Measurements from ENCODE around the gene LARGE1. TPM values are rescaled to one million over a fixed set of nuclear protein-coding genes. Genes with fewer than 3 reads are reported as not detected.

The LARGE1 gene
- total RNA-seq, 2 donors from 2014 or later: 80.5 to 101 TPM

- TF ChIP-seq CTCF (IDR thresholded peaks at IDR 0.05): peak; percentile 79 to 89
- peak; percentile 76 for DNase-seq (ENCODE audit: low spot score)
- Histone ChIP-seq H3K27ac (no peak overlapping the region), H3K36me3 (no peaks in the 10 kb centered on the region), H3K27me3 (no peaks in the 10 kb centered on the region), H3K4me3 (no peak overlapping the region), H3K9me3 (no peaks in the 10 kb centered on the region), H3K4me1 (peaks cover 0 to 21% of the 10 kb centered on the region in 2 donors)
These were observed 3.5 kb upstream of the LARGE1 start for GRCh38 chr22:33923660-33924246.

- Histone ChIP-seq H3K4me1 (peaks cover 0 to 28% of the 10 kb centered on the region in 2 donors), H3K4me3 (peak overlapping the region; percentile 62 to 89), H3K9me3 (no peaks in the 10 kb centered on the region), H3K36me3 (no peaks in the 10 kb centered on the region), H3K27ac (peak overlapping the region in 1 of 2 donors; percentile 82), H3K27me3 (no peaks in the 10 kb centered on the region)
- TF ChIP-seq CTCF (IDR thresholded peaks at IDR 0.05): no peak
- DNase-seq (ENCODE audit: low spot score): no peak
These were observed 2.8 kb upstream of the LARGE1 start for GRCh38 chr22:33923033-33923432.

- no peaks in the 10 kb centered on the region for H3K36me3 ChIP-seq
- H3K27ac ChIP-seq: peak overlapping the region; percentile 82 to 85
- H3K4me3 ChIP-seq: peak overlapping the region; percentile 62 to 89
- no peaks in the 10 kb centered on the region for H3K27me3 ChIP-seq
- DNase-seq (ENCODE audit: low spot score): peak; percentile 67
- H3K4me1 ChIP-seq: peaks cover 0 to 33% of the 10 kb centered on the region in 2 donors
- no peaks in the 10 kb centered on the region for H3K9me3 ChIP-seq
- TF ChIP-seq CTCF (IDR thresholded peaks at IDR 0.05): no peak
These were observed 2.0 kb upstream of the LARGE1 start for GRCh38 chr22:33922349-33922681.

GRCh38 chr22:33921525-33922348 lies 1.5 kb upstream of the LARGE1 start:
- Histone ChIP-seq H3K36me3 (no peaks in the 10 kb centered on the region), H3K4me3 (peak overlapping the region; percentile 62 to 89), H3K27me3 (no peaks in the 10 kb centered on the region), H3K4me1 (peaks cover 0 to 33% of the 10 kb centered on the region in 2 donors), H3K27ac (peak overlapping the region; percentile 82 to 85), H3K9me3 (no peaks in the 10 kb centered on the region)
- TF ChIP-seq CTCF (IDR thresholded peaks at IDR 0.05): no peak
- peak; percentile 71 for DNase-seq (ENCODE audit: low spot score)

GRCh38 chr22:33920927-33921524 lies 750 bp upstream of the LARGE1 start:
- peak overlapping the region; percentile 82 to 85 for H3K27ac ChIP-seq
- H3K27me3 ChIP-seq: no peaks in the 10 kb centered on the region
- TF ChIP-seq CTCF (IDR thresholded peaks at IDR 0.05): no peak
- H3K4me1 ChIP-seq: peaks cover 0 to 34% of the 10 kb centered on the region in 2 donors
- no peaks in the 10 kb centered on the region for H3K9me3 ChIP-seq
- H3K36me3 ChIP-seq: no peaks in the 10 kb centered on the region
- H3K4me3 ChIP-seq: peak overlapping the region; percentile 62 to 89
- DNase-seq (ENCODE audit: low spot score): peak; percentile 98

Measured in right atrium auricular region (tissue), 2 donors.